GM19099 (cell line): ENCODE data around the gene GP1BB.

Experiments used
- POLR2A ChIP-seq: IDR thresholded peaks from 3 replicates; pipeline ENCODE4 v1.6.1; 2011; ENCODE audit warnings: low read depth; ENCODE audit not compliant: insufficient read length; ENCODE audit errors: extremely low read depth

Gene GP1BB

GRCh38 chr22:19738664-19739447, 15.5 kb downstream of the GP1BB start:
- TF ChIP-seq POLR2A = no peak

- no peak for TF ChIP-seq POLR2A
Observed at GRCh38 chr22:19739448-19739895, 16.1 kb downstream of the GP1BB start.

GRCh38 chr22:19739911-19740449, 16.6 kb downstream of the GP1BB start:
- TF ChIP-seq POLR2A = no peak

- no peak for TF ChIP-seq POLR2A
Observed at GRCh38 chr22:19740586-19740985, 17.2 kb downstream of the GP1BB start.

- TF ChIP-seq POLR2A = no peak
Observed at GRCh38 chr22:19741053-19741452, 17.7 kb downstream of the GP1BB start.

GRCh38 chr22:19742160-19743066, 19.1 kb downstream of the GP1BB start:
- no peak for TF ChIP-seq POLR2A

- no peak for TF ChIP-seq POLR2A
Observed at GRCh38 chr22:19743081-19743480, 19.7 kb downstream of the GP1BB start.

GRCh38 chr22:19743651-19744050, 20.3 kb downstream of the GP1BB start:
- no peak for TF ChIP-seq POLR2A

- no peak for TF ChIP-seq POLR2A
Observed at GRCh38 chr22:19744350-19745006, 21.1 kb downstream of the GP1BB start.

- no peak for TF ChIP-seq POLR2A
Observed at GRCh38 chr22:19745155-19746101, 22.1 kb downstream of the GP1BB start.

- no peak for TF ChIP-seq POLR2A
Observed at GRCh38 chr22:19746726-19747125, 23.4 kb downstream of the GP1BB start.

GRCh38 chr22:19747551-19747950, 24.2 kb downstream of the GP1BB start:
- TF ChIP-seq POLR2A = no peak

- no peak for TF ChIP-seq POLR2A
Observed at GRCh38 chr22:19748139-19748538, 24.8 kb downstream of the GP1BB start.
